Naive thymus-derived CD8-positive, alpha-beta T cell (primary cell): Measurements from ENCODE around the gene GPR142. TPM values are rescaled to one million over a fixed set of nuclear protein-coding genes. Genes with fewer than 3 reads are reported as not detected.

Source experiments
- ATAC-seq, 2 donors: fragments of 150-1000 bp; cut with Tn5 transposase in 1 of 2; sonication (Bioruptor Pico), chemical (Tn5 transposase) in 1 of 2; 1 replicate in 1 of 2; 2 replicates in 1 of 2; pipeline ENCODE4 v1.10.0; 2021; ENCODE audit warnings: mild to moderate bottlenecking in 2 of 2, moderate library complexity in 2 of 2
- POLR2A ChIA-PET: fragments of 350-600 bp; sonication (Branson Sonifier 250); formaldehyde crosslinking; loops from one replicate; lab custom pipeline; 2021; ENCODE audit warnings: antibody characterized with exemption; lab: Charles Lee
- DNase-seq, 10 donors: peaks; one replicate each; pipeline versions ENCODE4 v3.0.0 to v3.0.0-alpha.2; 2020 to 2022
- H3K27ac Mint-ChIP-seq, 10 donors: one replicate each; pipeline ENCODE4 v1.8.0; 2020 to 2022; ENCODE audit warnings: mild to moderate bottlenecking in 10 of 10, mixed read lengths in 10 of 10, moderate library complexity in 4 of 10, inconsistent platforms in 1 of 10
- H3K27me3 Mint-ChIP-seq, 5 donors: one replicate each; pipeline ENCODE4 v1.8.0; 2021 to 2022; ENCODE audit warnings: mixed read lengths in 5 of 5
- H3K36me3 Mint-ChIP-seq, 3 donors: one replicate each; pipeline ENCODE4 v1.8.0; 2020 to 2022; ENCODE audit warnings: mixed read lengths in 3 of 3, mild to moderate bottlenecking in 2 of 3, inconsistent platforms in 1 of 3
- H3K4me1 Mint-ChIP-seq, 4 donors: one replicate each; pipeline ENCODE4 v1.8.0; 2021 to 2022; ENCODE audit warnings: mixed read lengths in 4 of 4
- H3K4me3 Mint-ChIP-seq, 10 donors: one replicate each; pipeline ENCODE4 v1.8.0; 2020 to 2022; ENCODE audit warnings: mild to moderate bottlenecking in 10 of 10, mixed read lengths in 10 of 10, moderate library complexity in 6 of 10, inconsistent platforms in 1 of 10
- H3K9me3 Mint-ChIP-seq, 9 donors: one replicate each; pipeline ENCODE4 v1.8.0; 2020 to 2022; ENCODE audit warnings: mixed read lengths in 9 of 9, mild to moderate bottlenecking in 3 of 9, inconsistent platforms in 1 of 9, moderate library complexity in 1 of 9
- polyA plus RNA-seq, 3 donors: library from polyadenylated mRNA; unstranded; fragments of 300-500 nt; fragmentation: Illumina TruSeq; gene quantifications; one replicate each; pipeline ENCODE4 v1.2.3, GENCODE V29; 2021
- total RNA-seq, 8 experiments: library from RNA in 2 of 8; stranded (reverse) in 2 of 8; gene quantifications; one replicate each; pipeline ENCODE4 v1.2.3 and lab custom pipeline; 2021 to 2026

The GPR142 gene
- total and polyA plus RNA-seq, 5 experiments from 2014 or later = 0.10 TPM; not detected in 4

DNA sequence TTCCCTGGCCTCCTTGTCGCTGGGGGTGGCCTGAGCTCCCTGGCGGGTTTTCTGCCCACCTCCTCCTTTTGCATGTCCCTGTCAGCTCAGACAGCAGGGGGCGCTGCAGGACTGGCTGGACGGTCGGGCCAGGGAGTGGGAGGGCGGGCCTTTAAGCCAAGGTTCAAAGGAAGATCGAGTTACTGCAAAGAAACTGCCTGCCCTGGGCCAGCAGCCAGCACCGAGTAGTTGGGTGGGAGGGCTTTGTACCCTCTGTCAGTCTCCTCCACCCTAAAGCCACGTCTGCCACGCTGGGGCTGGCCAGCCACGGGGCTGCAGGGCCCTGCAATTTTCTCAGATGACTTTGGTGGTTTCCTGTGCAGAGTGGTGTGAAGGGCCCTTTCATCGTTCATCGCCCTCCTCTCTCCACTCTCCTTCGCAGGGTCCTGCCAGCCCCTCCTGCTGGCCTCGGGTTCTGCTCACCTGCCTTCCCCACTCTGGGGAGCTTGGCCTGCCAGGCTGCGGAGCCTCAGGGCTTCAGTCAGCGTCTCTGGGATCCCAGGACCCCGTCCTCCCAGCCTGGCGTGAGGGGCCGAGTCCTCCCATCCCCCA, 12.3 kb downstream of the GPR142 start:
- Mint-ChIP-seq H3K4me3 (peak overlapping the region in 5 of 10 donors; percentile 15 to 41 (median 22)), H3K36me3 (no peaks in the 10 kb centered on the region), H3K9me3 (no peaks in the 10 kb centered on the region), H3K4me1 (peaks cover 3 to 13% (median 11%) of the 10 kb centered on the region in 4 donors), H3K27me3 (peaks cover 0 to 2% (median 0%) of the 10 kb centered on the region in 5 donors), H3K27ac (no peak overlapping the region)
- POLR2A ChIA-PET = interaction anchor here (0.6 to 1.1 kb wide), 4 partner anchors 70 to 357 kb away, joined by 3 to 4 read pairs (median 4); partner anchors contain the start of gene RAB37
- peak; percentile 80 to 95 (median 90) for DNase-seq
- peak; percentile 95 to 98 for ATAC-seq

DNA sequence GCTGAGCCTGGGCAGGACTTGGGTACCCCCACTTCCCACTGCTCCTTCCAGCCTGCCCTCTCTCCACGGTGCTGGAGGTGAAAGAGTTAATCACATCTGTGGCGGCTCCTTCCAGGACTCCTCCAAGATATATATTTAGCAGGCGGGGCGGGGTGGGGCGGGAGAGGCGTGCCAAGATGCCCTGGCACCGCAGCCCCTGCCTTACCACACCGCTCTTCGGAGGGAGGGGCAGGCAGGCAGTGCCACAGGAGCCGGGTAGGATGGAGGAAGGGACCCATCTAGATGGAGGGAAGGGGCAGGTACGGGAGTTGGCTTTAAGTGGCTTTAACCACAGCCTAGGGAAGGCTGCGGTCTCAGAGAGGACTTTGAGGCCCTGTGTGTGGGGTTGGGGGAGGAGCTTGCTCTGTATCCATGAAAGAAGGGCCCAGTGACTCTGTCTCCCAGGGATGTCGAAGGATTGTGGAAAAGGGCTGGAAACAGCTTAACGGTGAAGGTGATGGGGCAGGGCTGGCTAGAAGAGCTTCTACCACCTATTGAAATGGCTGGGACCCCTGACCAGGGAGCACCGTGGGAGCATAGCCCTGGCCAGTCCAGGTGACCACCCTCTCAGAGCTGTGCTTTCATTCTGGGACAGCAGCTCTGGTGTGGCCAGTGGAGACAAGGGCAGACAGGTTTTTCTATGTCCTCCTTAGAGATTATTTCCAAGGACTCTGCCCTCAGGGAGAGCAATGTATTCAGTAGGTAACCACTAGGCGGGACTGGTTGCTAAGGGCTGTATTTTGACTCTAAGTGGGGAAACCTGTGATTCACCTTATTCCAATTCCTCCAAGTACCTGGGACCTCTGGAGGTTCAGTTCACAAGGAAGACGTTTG, 13.0 kb downstream of the GPR142 start:
- Mint-ChIP-seq H3K4me3 (peak overlapping the region in 2 of 10 donors; percentile 22 to 40), H3K27ac (peak overlapping the region in 3 of 10 donors; percentile 14 to 44 (median 40)), H3K36me3 (no peaks in the 10 kb centered on the region), H3K4me1 (peaks cover 3 to 13% (median 11%) of the 10 kb centered on the region in 4 donors), H3K27me3 (peaks cover 0 to 2% (median 0%) of the 10 kb centered on the region in 5 donors), H3K9me3 (no peaks in the 10 kb centered on the region)
- ATAC-seq = no peak
- POLR2A ChIA-PET = interaction anchor here (1.1 kb wide), 1 partner anchor 69 kb away, joined by 3 read pairs; no protein-coding TSS in a partner anchor
- peak in 1 of 10 donors; percentile 40 for DNase-seq

DNA sequence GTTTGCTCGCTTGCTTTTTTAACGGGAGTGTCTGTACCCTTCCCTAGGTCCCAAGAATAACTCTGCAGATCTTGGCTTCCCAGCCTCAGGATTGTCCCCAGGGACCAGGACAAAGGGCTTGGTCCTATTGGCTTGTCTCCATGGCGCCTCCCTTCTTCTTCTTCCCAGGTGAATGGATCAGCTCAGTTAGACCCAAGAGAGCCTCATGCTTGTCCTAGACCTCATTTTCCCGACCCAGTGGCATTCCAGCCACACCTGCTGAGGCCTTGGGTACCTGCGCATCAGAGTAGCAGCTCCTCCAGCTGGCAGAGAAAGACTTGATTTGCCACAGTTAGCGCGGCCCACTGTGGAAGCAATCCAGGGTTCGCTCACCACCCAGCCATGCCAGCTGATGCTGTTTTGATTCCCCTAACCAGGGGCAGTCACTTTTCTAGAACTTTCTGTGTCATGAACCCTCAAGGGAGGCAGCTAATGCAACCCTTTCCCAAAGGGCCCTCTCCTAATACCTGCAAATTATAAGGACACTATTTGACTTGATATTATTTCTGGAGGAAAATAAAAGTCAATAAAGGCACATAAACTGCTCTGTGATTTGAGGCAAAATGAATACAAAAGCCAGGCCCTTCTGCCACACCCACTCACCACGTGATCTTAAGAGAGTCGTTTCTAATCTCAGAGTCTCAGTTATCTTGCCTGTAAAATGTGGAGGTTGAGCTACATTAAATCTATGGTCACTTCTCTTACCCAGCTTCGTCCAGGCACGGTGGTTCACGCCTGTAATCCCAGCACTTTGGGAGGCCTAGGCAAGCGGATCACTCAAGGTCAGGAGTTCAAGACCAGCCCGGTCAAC, 13.9 kb downstream of the GPR142 start:
- DNase-seq (peak in 1 of 10 donors; percentile 16), ATAC-seq (no peak)
- Mint-ChIP-seq H3K27ac (peak overlapping the region in 3 of 10 donors; percentile 17 to 32 (median 22)), H3K27me3 (peaks cover 0 to 3% (median 0%) of the 10 kb centered on the region in 5 donors), H3K9me3 (no peaks in the 10 kb centered on the region), H3K4me1 (peaks cover 3 to 13% (median 11%) of the 10 kb centered on the region in 4 donors), H3K4me3 (no peak overlapping the region), H3K36me3 (no peaks in the 10 kb centered on the region)
- POLR2A ChIA-PET = no interaction called here

DNA sequence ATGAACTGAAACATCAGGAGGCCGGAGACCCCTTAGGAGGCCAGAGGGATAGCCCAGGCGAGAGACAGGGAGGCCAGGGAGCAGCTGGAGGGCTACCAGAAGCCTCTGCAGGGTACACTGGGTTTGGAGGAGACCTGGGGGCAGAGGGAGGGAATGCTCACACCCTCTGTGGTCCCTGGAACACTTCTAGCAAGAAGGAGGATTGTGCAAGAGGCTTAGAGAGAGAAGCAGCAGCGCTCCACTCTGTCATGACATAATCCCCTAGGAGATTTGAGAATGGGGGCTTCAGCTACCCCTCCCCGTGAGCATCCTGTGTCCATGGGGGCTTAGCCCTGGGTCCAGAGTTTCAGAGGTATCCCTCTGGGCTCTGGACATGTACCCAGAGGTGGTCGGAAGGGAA, 15.8 kb downstream of the GPR142 start:
- POLR2A ChIA-PET = interaction anchor here (0.6 kb wide), 1 partner anchor 12 kb away, joined by 4 read pairs; no protein-coding TSS in a partner anchor
- H3K9me3 Mint-ChIP-seq = no peaks in the 10 kb centered on the region
- ATAC-seq (no peak), DNase-seq (no peak)
- H3K4me1 Mint-ChIP-seq = peaks cover 3 to 11% (median 10%) of the 10 kb centered on the region in 4 donors
- H3K27ac Mint-ChIP-seq = no peak overlapping the region
- H3K4me3 Mint-ChIP-seq = no peak overlapping the region
- no peaks in the 10 kb centered on the region for H3K36me3 Mint-ChIP-seq
- H3K27me3 Mint-ChIP-seq = peaks cover 0 to 3% (median 0%) of the 10 kb centered on the region in 5 donors

DNA sequence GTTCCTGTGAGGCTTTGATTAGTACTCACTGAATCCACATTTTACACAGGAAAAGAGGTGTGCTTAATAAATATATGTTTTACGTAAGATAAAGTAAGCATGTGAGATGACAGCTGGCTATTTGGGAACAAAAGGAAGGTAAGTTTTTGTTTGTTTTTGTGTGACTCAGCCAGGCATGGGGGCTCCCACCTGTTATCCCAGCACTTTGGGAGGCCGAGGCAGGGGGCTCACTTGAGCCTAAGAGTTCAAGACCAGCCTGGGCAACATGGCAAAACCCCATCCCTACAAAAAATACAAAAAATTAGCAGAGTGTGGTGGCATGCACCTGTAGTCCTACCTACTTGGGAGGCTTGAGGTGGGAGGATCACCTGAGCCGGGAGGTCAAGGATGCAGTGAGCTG, 17.9 kb downstream of the GPR142 start:
- peaks cover 2 to 5% (median 3%) of the 10 kb centered on the region in 4 donors for H3K4me1 Mint-ChIP-seq
- no peak overlapping the region for H3K4me3 Mint-ChIP-seq
- no peaks in the 10 kb centered on the region for H3K9me3 Mint-ChIP-seq
- H3K36me3 Mint-ChIP-seq = no peaks in the 10 kb centered on the region
- peaks cover 0 to 8% (median 0%) of the 10 kb centered on the region in 5 donors for H3K27me3 Mint-ChIP-seq
- no peak overlapping the region for H3K27ac Mint-ChIP-seq
- DNase-seq (no peak), ATAC-seq (no peak)
- POLR2A ChIA-PET = no interaction called here

DNA sequence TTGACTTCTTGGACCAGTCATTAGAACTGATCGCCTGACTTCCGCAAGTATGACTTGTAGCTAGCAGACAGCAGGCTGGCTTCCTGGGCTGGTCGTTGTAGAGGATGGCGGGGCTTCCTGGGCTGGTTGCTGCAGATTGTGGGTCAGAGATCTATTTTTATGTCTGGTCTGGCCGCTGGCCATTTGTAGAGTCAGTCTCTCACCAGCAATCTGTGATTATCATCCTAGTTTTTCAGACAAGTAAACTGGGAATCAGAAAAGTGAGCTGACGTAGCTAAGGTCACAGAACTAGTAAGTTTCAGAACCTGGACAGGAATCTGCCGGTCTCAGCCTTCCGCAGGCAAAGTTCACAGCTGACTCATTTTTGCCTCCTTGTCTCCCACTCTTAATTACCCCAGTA, 19.1 kb downstream of the GPR142 start:
- Mint-ChIP-seq H3K27me3 (peaks cover 0 to 10% (median 0%) of the 10 kb centered on the region in 5 donors), H3K27ac (no peak overlapping the region), H3K36me3 (no peaks in the 10 kb centered on the region), H3K4me1 (no peaks in the 10 kb centered on the region), H3K9me3 (no peaks in the 10 kb centered on the region), H3K4me3 (no peak overlapping the region)
- DNase-seq = no peak
- POLR2A ChIA-PET = no interaction called here
- ATAC-seq = no peak

DNA sequence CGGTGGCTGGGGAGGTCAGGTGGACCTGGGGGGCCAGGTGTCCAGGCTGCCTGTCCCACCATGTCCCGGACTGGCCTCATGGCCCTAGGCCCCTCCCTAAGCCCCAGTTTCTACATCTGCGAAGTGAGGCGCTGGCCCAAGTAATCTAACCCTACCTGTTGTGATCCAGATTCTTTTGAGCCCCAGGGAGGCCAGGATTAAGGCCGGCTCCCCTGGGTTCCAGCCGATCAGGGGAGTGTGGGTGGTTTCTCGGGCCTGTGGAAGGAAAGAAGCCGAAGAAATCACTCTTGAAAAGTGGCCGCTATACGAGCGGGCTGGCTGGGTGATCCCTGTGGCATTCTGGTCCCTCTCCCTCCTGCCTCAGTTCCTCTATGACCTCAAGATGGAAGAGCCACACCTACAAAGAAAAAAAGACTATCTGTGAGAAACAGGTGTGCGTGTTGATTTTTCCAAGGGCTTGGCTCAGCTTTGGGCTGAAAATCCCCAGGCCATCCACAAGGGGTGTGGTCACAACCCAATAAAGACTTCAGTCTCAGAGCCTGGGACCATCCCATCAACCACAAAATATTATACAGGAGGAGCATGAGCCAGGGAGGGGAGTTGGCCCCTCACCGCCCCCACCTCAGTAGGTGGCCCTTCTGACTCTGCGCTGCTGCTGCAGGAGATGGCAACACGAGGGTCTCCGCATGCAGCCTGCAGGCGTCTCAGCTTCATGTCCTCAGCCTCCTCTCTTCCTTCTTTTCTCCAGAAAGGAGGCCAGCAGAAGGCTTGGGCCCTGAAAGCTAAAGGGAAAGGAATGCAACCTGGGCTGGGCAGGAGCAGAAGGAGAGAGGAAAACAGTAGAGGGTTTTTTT, 20.3 kb downstream of the GPR142 start:
- Mint-ChIP-seq H3K9me3 (no peaks in the 10 kb centered on the region), H3K4me1 (no peaks in the 10 kb centered on the region), H3K27me3 (peaks cover 0 to 10% (median 0%) of the 10 kb centered on the region in 5 donors), H3K36me3 (no peaks in the 10 kb centered on the region), H3K27ac (no peak overlapping the region), H3K4me3 (no peak overlapping the region)
- POLR2A ChIA-PET = no interaction called here
- DNase-seq (no peak), ATAC-seq (no peak)

DNA sequence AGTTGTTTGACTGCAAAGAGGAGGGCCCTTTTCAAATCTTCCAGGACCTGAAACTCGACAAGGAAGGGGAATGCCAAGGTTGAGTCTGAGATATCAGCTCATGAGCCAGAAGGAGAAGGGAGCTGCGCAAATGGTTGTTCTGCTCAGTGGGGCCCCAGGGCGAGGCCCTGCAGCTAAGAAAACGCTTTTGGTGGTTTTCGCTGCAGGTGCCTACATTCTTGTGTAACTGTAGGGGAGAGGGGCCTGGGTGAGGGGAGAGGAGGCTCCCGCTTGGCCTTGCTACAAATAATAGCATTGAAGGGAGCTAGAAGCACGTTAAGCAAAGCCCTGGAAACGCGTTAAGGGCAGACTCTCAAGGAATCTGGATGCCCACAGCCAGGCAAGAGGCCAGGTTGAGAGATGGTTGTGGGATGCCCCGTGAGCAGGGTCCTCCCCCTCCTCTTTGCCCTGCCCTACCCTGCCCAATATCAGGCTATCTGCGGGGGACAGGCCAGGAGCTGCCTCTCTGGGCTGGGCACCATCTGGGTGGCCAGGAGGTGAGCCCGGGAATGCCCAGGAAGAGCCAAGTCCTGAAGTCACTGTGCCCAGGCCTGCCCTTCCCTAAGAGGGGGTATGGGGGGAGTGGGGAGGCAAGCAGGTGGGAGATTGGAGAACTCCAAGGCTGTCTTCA, 21.9 kb downstream of the GPR142 start:
- Mint-ChIP-seq H3K4me3 (no peak overlapping the region), H3K4me1 (no peaks in the 10 kb centered on the region), H3K27me3 (peaks cover 0 to 10% (median 0%) of the 10 kb centered on the region in 5 donors), H3K27ac (peak overlapping the region in 1 of 10 donors; percentile 0), H3K36me3 (no peaks in the 10 kb centered on the region), H3K9me3 (no peaks in the 10 kb centered on the region)
- DNase-seq = no peak
- no peak for ATAC-seq
- POLR2A ChIA-PET = no interaction called here

DNA sequence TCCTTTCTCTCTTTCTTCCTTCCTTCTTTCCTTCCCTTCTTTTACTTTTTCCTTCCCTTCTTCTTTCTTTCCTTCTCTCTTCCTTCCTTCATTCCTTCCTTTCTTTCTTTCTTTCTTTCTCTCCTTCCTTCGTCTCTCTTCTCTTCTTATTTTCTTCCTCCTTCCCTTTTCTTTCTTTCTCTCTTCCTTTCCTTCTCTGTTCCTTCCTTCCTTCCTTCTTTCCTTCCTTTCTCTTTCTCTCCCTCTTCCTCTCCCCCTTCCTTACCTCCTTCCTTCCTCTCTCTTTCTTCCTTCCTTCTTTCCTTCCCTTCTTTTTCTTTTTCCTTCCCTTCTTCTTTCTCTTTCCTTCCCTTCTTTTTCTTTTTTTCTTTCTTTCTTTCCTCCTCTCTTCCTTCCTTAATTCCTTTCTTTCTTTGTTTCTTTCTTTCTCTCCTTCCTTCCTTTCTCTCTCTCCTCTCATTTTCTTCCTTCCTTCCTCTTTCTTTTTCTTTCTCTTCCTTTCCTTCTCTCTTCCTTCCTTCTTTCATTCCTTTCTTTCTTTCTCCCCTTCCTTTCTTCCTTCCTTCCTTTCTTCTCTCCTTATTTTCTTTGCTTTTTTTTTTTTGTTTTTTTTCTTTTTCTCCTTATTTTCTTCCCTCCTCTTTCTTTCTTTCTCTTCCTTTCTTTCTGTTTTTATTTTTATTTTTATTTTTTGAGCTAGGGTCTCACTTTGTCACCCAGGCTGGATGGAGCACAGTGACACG, 22.8 kb downstream of the GPR142 start:
- Mint-ChIP-seq H3K27me3 (peaks cover 0 to 10% (median 0%) of the 10 kb centered on the region in 5 donors), H3K27ac (peak overlapping the region in 1 of 10 donors; percentile 62)

DNA sequence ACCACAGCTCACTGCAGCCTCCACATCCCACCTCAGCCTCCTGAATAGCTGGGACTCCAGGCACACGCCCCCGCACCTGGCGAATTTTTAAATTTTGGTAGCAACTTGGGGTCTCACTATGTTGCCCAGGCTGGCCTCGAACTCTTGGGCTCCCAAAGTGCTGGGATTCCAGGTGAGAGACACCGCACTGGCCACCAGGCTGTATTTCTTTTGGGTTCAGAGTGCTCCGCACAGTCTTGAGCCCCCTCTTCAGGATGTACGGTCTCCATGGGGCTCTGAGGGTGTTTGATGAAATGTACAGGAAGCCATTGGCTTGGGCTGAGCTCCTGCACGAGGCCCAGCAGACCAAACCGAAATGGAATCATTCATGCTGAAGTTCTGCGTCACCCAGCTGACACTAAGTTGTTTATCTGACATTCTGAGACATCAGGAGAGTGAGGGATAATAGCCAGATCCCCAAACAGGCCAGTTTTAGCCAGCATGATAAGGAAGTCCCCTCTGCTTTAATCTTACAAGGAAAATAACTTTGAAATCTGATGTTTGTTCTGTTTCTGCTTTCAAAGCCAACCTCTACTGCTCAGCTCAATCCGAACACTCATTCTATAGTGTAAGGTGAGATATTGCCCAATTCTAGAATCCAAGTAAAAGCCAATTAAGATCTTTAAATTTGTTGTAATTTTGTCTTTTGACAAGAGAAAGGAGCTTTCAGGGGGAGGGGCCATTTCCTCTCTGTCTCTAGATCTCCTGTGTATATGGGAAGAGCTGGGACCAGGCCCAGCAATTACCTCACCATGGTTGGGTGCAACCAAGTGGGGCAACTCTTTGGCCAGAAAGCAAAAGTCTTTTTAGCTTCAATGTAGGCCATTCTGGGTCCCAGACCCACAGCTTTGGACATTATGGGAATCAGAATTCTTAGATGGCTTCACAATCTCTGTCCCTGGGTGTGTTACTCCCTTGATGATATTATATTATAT, 23.7 kb downstream of the GPR142 start:
- H3K27ac Mint-ChIP-seq = no peak overlapping the region
- H3K4me1 Mint-ChIP-seq = no peaks in the 10 kb centered on the region
- ATAC-seq (no peak), DNase-seq (no peak)
- H3K4me3 Mint-ChIP-seq = no peak overlapping the region
- H3K27me3 Mint-ChIP-seq = peaks cover 0 to 7% (median 4%) of the 10 kb centered on the region in 5 donors
- no peaks in the 10 kb centered on the region for H3K9me3 Mint-ChIP-seq
- POLR2A ChIA-PET = interaction anchor here (0.7 kb wide), 1 partner anchor 469 kb away, joined by 3 read pairs; the partner anchor contains the start of gene GRIN2C
- no peaks in the 10 kb centered on the region for H3K36me3 Mint-ChIP-seq

More for the DNA sequence above, 22.8 kb downstream of the GPR142 start:
- Mint-ChIP-seq H3K4me1 (no peaks in the 10 kb centered on the region), H3K9me3 (no peaks in the 10 kb centered on the region), H3K4me3 (no peak overlapping the region), H3K36me3 (no peaks in the 10 kb centered on the region)
- ATAC-seq (no peak), DNase-seq (no peak)
- POLR2A ChIA-PET = interaction anchor here (0.7 kb wide), 1 partner anchor 469 kb away, joined by 3 read pairs; the partner anchor contains the start of gene GRIN2C
